ENCODE data around the gene FGD5. TPM values are rescaled to one million over a fixed set of nuclear protein-coding genes. Genes with fewer than 3 reads are reported as not detected.
A peak's percentile ranks its signal among the peaks of the same experiment; 100 is the strongest.

The FGD5 gene
- total and polyA plus RNA-seq, 9 of the 15 experiments (the other 6 are each of a cell fraction or from before 2014, with no cell fraction given): 0.18 TPM; not detected in 8

- no peak for TF ChIP-seq BRF1 (IDR thresholded peaks at IDR 0.05; ENCODE audit: borderline replicate concordance, extremely low read depth, insufficient read length)
- TF ChIP-seq ZBTB17 (CRISPR knock-in tag; IDR thresholded peaks at IDR 0.05): 0 out of 2 replicates have a peak, but pooled peaks have one; percentile 65
- TF ChIP-seq, protein P1, sequence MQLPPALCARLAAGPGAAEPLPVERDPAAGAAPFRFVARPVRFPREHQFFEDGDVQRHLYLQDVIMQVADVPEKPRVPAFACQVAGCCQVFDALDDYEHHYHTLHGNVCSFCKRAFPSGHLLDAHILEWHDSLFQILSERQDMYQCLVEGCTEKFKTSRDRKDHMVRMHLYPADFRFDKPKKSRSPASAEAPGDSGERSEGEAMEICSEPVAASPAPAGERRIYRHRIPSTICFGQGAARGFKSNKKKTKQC (CRISPR knock-in tag; IDR thresholded peaks at IDR 0.05): no peak
- peak; percentile 55; the same call in 1 of the 2 replicates for TF ChIP-seq TEAD4 (IDR thresholded peaks at IDR 0.05; ENCODE audit: low read length)
- TF ChIP-seq TEAD4 (CRISPR knock-in tag; IDR thresholded peaks at IDR 0.05; ENCODE audit: borderline replicate concordance): no peak
- no peak for TF ChIP-seq ZNF124 (CRISPR knock-in tag; IDR thresholded peaks at IDR 0.05)
- peak; percentile 70 for TF ChIP-seq LEF1 (IDR thresholded peaks at IDR 0.05)
- TF ChIP-seq GABPB2 (CRISPR knock-in tag; conservative IDR thresholded peaks at IDR 0.05): no peak
- TF ChIP-seq ILF3 (IDR thresholded peaks at IDR 0.05; ENCODE audit: borderline replicate concordance): no peak
- no peak for TF ChIP-seq ZNF583 (CRISPR knock-in tag; IDR thresholded peaks at IDR 0.05)
- TF ChIP-seq IRF9 (tag; IDR thresholded peaks at IDR 0.05): no peak
- TF ChIP-seq MTA1 (IDR thresholded peaks at IDR 0.05; ENCODE audit: borderline replicate concordance): no peak
- TF ChIP-seq ZNF184 (CRISPR knock-in tag; IDR thresholded peaks at IDR 0.05): no peak
- TF ChIP-seq, protein P2, sequence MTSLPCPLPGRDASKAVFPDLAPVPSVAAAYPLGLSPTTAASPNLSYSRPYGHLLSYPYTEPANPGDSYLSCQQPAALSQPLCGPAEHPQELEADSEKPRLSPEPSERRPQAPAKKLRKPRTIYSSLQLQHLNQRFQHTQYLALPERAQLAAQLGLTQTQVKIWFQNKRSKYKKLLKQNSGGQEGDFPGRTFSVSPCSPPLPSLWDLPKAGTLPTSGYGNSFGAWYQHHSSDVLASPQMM (CRISPR knock-in tag; IDR thresholded peaks at IDR 0.05): no peak
- TF ChIP-seq FUS (optimal IDR thresholded peaks at IDR 0.05; ENCODE audit: low read depth, low read length): peak; percentile 27
- TF ChIP-seq E2F6 (IDR thresholded peaks at IDR 0.05; ENCODE audit: borderline replicate concordance in 1 of 2, extremely low read depth in 1 of 2, insufficient read depth in 1 of 2, insufficient read length in 1 of 2, low read depth in 1 of 2, low read length in 1 of 2, poor library complexity in 1 of 2, severe bottlenecking in 1 of 2): no peak
- TF ChIP-seq ZNF140 (CRISPR knock-in tag; IDR thresholded peaks at IDR 0.05): no peak
- no peak for TF ChIP-seq ATF3 (IDR thresholded peaks at IDR 0.05)
- 0 out of 2 replicates have a peak, but pooled peaks have one; percentile 33 for TF ChIP-seq ATF3 (CRISPR knock-in tag; conservative IDR thresholded peaks at IDR 0.05)
- TF ChIP-seq DPF2 (IDR thresholded peaks at IDR 0.05): peak; percentile 41
- no peak for TF ChIP-seq CEBPB (tag; IDR thresholded peaks at IDR 0.05)
- TF ChIP-seq, protein P3, sequence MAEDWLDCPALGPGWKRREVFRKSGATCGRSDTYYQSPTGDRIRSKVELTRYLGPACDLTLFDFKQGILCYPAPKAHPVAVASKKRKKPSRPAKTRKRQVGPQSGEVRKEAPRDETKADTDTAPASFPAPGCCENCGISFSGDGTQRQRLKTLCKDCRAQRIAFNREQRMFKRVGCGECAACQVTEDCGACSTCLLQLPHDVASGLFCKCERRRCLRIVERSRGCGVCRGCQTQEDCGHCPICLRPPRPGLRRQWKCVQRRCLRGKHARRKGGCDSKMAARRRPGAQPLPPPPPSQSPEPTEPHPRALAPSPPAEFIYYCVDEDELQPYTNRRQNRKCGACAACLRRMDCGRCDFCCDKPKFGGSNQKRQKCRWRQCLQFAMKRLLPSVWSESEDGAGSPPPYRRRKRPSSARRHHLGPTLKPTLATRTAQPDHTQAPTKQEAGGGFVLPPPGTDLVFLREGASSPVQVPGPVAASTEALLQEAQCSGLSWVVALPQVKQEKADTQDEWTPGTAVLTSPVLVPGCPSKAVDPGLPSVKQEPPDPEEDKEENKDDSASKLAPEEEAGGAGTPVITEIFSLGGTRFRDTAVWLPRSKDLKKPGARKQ (CRISPR knock-in tag; IDR thresholded peaks at IDR 0.05): no peak
These were observed 129.3 kb downstream of the FGD5 start (continued) for GRCh38 chr3:14947886-14948608.

Data from K562 (cell line).